Smooth muscle cell (in vitro differentiated cells): ENCODE results near the gene AKT2. TPM values are rescaled to one million over a fixed set of nuclear protein-coding genes. Genes with fewer than 3 reads are reported as not detected.

Experiments
- DNase-seq: peaks from one replicate; lab custom pipeline; 2025; ENCODE audit not compliant: unreplicated experiment; lab: John Stamatoyannopoulos, UW
- H2AFZ ChIP-seq: fragments of 200-600 bp; sonication (generic); 2 replicates; pipeline ENCODE4 v1.6.0; 2016; ENCODE audit warnings: antibody characterized with exemption, low read depth, mild to moderate bottlenecking
- H3F3A ChIP-seq: fragments of 200-600 bp; sonication (generic); 2 replicates; pipeline ENCODE4 v1.6.0; 2017; ENCODE audit warnings: antibody characterized with exemption, low read depth
- H3K27ac ChIP-seq: fragments of 200-600 bp; sonication (generic); 2 replicates; pipeline ENCODE4 v1.5.1; 2016; ENCODE audit warnings: low read depth, mild to moderate bottlenecking
- H3K27me3 ChIP-seq: fragments of 200-600 bp; sonication (generic); 2 replicates; pipeline ENCODE4 v1.6.1; 2016; ENCODE audit warnings: low read depth, mild to moderate bottlenecking
- H3K36me3 ChIP-seq: fragments of 200-600 bp; sonication (generic); 2 replicates; pipeline ENCODE4 v1.5.1; 2016; ENCODE audit warnings: low read depth
- H3K4me1 ChIP-seq: fragments of 200-600 bp; sonication (generic); 2 replicates; pipeline ENCODE4 v1.5.1; 2016; ENCODE audit warnings: low read depth
- H3K4me2 ChIP-seq: fragments of 200-600 bp; sonication (generic); 2 replicates; pipeline ENCODE4 v1.6.0; 2016; ENCODE audit warnings: mild to moderate bottlenecking
- H3K4me3 ChIP-seq: fragments of 200-600 bp; sonication (generic); 2 replicates; pipeline ENCODE4 v1.5.1; 2016; ENCODE audit warnings: mild to moderate bottlenecking
- H3K79me2 ChIP-seq: fragments of 200-600 bp; sonication (generic); 2 replicates; pipeline ENCODE4 v1.6.0; 2016; ENCODE audit warnings: low read depth, mild to moderate bottlenecking
- H3K9ac ChIP-seq: fragments of 200-600 bp; sonication (generic); 2 replicates; pipeline ENCODE4 v1.6.0; 2016; ENCODE audit warnings: low read depth
- H3K9me3 ChIP-seq: fragments of 200-600 bp; sonication (generic); replicated peaks from 2 replicates; pipeline ENCODE4 v1.5.1; 2016; ENCODE audit warnings: low read depth
- H4K20me1 ChIP-seq: fragments of 200-600 bp; sonication (generic); 2 replicates; pipeline ENCODE4 v1.6.0; 2016; ENCODE audit warnings: low read depth
- CTCF ChIP-seq: fragments of 200-600 bp; sonication (generic); IDR thresholded peaks from 2 replicates; pipeline ENCODE4 v1.5.1; 2017; ENCODE audit warnings: borderline replicate concordance, mild to moderate bottlenecking, antibody characterized with exemption; ENCODE audit not compliant: insufficient read depth, poor library complexity, severe bottlenecking
- WGBS: methylation state at CpG from one replicate; pipeline ENCODE4 v1.1.7; 2016; ENCODE audit warnings: low lambda C conversion rate; 5-methylcytosine and 5-hydroxymethylcytosine counted together
- polyA plus RNA-seq: library from polyadenylated mRNA; unstranded; fragments of >200 nt; fragmentation: Nextera tagmentation; extraction: Ambion mirVana; gene quantifications from 2 replicates; pipeline ENCODE4 v1.2.1, GENCODE V29; 2016
- total RNA-seq: library from RNA; depleted of rRNA; stranded (reverse); fragments of >200 nt; gene quantifications from 2 replicates; pipeline ENCODE4 v1.2.3, GENCODE V29; 2014

The AKT2 gene
- total and polyA plus RNA-seq, 2 experiments from 2014 or later = 26.6 to 62.6 TPM

- H3K4me2 ChIP-seq = no peak overlapping the region
- no peaks in the 10 kb centered on the region for H3K9me3 ChIP-seq
- 96% methylated on average over 5 of the region's 5 CpGs for WGBS
- H3K4me1 ChIP-seq = no peaks in the 10 kb centered on the region
- no peaks in the 10 kb centered on the region for H3K27me3 ChIP-seq
- no peak for DNase-seq
- no peak for TF ChIP-seq CTCF
- no peak overlapping the region for H3K27ac ChIP-seq
- no peaks in the 10 kb centered on the region for H3F3A ChIP-seq
- no peak overlapping the region for H3K9ac ChIP-seq
- no peaks in the 10 kb centered on the region for H4K20me1 ChIP-seq
- no peaks in the 10 kb centered on the region for H3K79me2 ChIP-seq
- H2AFZ ChIP-seq = no peak overlapping the region
- H3K4me3 ChIP-seq = no peak overlapping the region
- no peaks in the 10 kb centered on the region for H3K36me3 ChIP-seq
These were observed 30.8 kb upstream of the AKT2 start for GRCh38 chr19:40315812-40316470.

GRCh38 chr19:40314656-40315055 lies 29.5 kb upstream of the AKT2 start:
- no peak for DNase-seq
- 89% methylated on average over 2 of the region's 2 CpGs for WGBS
- Histone ChIP-seq H3K36me3 (no peaks in the 10 kb centered on the region), H4K20me1 (no peaks in the 10 kb centered on the region), H3K27me3 (no peaks in the 10 kb centered on the region), H3F3A (no peaks in the 10 kb centered on the region), H3K27ac (no peak overlapping the region), H3K4me2 (no peak overlapping the region), H3K79me2 (no peaks in the 10 kb centered on the region), H3K9ac (no peak overlapping the region), H3K9me3 (no peaks in the 10 kb centered on the region), H3K4me1 (no peaks in the 10 kb centered on the region), H2AFZ (no peak overlapping the region), H3K4me3 (no peak overlapping the region)
- TF ChIP-seq CTCF = no peak

GRCh38 chr19:40313229-40313983 lies 28.3 kb upstream of the AKT2 start:
- Histone ChIP-seq H3F3A (no peaks in the 10 kb centered on the region), H3K36me3 (no peaks in the 10 kb centered on the region), H3K27ac (no peak overlapping the region), H2AFZ (no peak overlapping the region), H3K9me3 (no peaks in the 10 kb centered on the region), H3K4me3 (no peak overlapping the region), H3K4me2 (no peak overlapping the region), H3K79me2 (no peaks in the 10 kb centered on the region), H4K20me1 (no peaks in the 10 kb centered on the region), H3K27me3 (no peaks in the 10 kb centered on the region), H3K9ac (no peak overlapping the region), H3K4me1 (no peaks in the 10 kb centered on the region)
- DNase-seq = no peak
- TF ChIP-seq CTCF = no peak
- 92% methylated on average over 9 of the region's 9 CpGs for WGBS
